ENCODE measurements around the gene LPP.

Gene LPP

GRCh38 chr3:188452158-188452772, 298.3 kb downstream of the LPP start:
- DNase-seq, result no peak

DNA sequence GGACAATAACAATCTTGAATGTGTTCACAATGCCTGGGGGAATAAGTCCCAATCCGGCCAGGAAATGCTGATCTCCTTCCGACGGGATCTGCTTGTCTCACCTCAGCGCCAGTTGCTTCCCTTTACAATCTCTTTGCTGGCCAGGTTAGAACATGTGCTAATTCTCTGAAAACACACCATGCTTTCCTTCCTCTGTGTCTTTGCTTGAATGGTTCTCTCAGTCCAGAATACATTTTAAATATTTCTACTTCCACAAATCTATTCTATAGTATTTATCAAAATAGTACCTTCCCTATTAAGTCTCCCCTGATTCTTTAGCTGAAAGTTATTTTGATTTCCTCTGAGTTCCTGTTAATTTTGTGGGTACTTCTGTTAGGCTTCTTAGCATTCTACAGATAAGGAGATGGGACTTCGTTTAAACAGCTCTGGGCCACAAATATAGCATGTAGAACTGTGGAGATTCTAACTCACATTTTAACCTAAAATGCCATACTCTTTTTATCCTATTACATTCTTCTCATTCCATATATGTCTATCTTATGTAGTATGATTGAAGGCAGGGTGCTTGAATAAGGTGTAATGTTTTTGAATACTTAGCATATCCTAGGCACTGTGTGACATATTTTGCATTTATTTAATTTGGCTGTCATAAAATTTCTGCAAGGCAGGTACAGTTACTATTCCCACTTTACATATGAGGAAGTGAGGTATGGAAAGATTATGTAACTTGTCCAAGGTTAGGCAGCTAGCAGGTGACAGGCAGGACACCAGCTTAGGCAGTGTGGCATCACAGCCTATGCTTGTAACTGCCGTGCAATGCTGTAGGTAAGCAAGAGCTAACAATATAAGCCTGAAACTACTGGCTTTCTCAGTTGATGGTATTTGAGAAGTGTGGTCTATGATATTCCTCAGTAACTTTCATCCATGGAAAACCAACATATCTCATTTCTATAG, 299.8 kb downstream of the LPP start:
- no peak for DNase-seq

GRCh38 chr3:188455748-188456147, 301.8 kb downstream of the LPP start:
- DNase-seq, result no peak

GRCh38 chr3:188458756-188459155, 304.8 kb downstream of the LPP start:
- DNase-seq, result no peak

DNA sequence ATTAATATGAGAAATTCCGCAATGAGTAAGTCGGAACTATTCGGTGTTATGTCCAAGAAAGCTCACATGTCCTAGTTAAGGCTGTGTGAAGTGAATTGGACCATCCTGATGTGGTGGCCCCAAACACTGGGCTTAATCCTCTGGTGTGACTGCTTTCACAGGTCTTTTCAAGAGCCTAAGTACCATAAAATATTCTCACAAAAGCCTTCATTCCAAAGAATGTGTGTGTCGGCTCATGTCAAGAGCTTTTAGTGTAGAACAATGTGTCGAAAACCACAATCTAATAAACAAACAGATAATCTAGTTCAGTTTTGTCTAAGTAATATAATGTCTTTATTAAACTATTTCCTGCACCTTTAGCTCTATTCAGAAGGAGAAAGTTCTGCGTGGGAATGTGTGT, 311.4 kb downstream of the LPP start:
- no peak for DNase-seq

- DNase-seq, result no peak
Measured at GRCh38 chr3:188468196-188468595, 314.2 kb downstream of the LPP start.

GRCh38 chr3:188468662-188469061, 314.7 kb downstream of the LPP start:
- no peak for DNase-seq

DNA sequence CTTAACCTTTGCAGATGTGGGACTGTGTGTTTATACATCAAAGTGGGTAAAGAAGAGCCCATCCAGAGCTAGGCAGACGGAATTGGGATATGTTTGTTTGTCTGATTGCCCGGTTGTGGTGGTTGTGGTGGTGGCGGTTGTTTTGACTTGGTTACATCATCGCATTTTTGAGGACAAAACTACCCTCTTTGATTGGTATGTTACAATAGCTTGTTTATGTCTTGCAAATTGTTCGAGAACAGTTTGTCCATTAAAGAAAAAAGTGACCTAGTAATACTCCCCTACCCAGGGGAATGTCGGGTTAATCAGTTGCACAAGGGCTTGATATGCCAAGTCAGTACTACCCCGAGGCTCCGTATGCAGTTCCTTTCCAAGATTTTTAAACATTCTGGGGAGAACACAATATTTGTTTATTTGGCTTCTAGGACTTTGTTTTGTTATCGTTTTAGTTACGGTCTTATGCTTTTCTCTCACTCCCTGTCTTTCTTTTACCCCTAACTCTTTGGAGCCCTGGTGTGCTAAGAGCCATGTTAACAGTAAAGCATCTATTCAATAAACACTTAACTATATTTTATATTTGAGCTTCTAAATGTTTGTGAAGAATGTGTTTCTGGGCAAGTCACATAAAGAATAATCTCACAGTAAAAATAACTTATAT, 315.4 kb downstream of the LPP start:
- no peak for DNase-seq

DNA sequence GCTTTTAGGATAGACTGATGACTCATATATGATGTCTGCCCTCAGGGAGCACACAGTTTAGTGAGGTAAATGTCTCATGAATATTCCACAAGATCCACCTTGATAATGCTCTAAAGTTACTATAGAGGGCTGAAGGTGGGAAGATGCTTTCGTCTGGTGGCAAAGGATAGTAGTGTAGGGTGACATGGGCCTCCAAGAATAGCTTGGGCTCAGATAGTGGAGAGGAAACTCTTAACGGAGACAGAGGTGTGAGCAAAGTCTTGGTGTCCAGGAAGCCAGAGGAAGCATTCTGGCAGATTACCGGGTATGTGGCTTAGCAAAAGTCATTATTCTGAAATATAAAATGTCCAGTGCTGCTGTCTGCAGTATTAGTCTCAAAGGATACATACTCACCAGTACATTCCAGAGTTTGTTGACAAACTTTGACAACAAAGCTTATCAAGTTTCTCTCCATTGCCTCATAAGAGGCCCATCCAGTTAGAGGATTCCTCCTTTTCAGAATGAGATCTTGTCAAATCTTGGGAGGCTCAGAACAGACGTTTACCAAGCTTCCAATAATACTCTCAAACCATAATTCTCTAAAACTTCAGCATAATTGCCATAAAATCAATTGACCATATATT, 316.7 kb downstream of the LPP start:
- no peak for DNase-seq

- DNase-seq, result no peak
Measured at GRCh38 chr3:188471723-188472122, 317.8 kb downstream of the LPP start.

- no peak for DNase-seq
Measured at GRCh38 chr3:188472336-188472735, 318.4 kb downstream of the LPP start.

DNA sequence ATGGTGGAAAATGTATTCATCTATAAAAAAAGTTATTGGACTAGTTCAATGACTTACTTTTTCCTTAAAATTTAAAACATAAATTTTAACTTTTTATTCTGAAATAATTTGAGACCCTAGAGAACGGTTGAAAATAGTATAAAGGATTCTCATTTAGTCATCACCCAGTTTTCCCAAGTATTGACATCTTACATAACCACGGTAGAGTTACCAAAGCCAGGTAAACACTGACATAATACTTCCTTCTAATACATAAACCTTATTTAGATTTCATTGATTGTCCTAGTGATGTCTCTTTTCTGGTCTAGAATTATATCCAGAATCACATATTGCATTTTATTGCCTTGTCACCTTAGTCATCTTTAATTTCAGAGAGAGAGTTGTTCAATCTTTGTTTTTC, 319.1 kb downstream of the LPP start:
- no peak for DNase-seq

- DNase-seq, result no peak
Measured at GRCh38 chr3:188473591-188474288, 319.8 kb downstream of the LPP start.

DNA sequence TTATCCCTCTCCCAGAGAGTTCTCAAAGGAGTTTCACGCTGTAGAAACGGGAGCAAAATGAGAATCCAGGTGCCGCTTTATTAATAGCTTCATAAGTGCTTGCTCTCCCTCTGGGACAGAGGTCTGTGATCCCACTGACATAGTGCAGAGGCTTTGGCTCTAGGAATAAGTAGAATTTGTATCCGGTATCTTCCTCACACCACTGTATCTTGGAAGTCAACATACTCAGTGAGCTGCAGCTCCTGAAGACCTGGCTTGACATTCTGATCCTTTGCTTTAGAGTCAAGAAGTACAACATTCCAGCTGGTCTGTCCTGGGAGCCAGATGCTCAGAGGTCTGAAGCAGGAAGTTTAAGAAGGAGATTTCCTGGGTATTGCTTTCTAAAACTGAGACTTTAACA, 323.0 kb downstream of the LPP start:
- DNase-seq, result no peak

DNA sequence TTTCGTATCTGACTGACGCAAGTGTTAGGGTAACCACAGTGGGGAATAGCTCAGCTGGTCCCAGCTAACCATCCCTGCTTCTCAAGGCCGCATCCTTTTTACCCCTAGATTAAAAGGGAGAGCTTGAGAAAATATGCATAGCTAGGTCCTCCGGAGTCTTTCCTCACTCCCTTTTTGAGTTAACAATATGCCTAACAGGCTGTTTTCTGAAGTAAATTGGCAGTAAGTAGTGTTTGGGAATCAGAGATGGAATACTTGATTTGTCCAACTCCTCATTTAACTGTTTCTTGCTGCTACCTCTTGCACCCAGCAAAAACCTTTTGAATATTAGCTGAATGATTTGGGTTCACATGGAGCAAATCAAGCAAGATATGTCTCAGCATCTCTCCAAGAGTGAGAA, 326.1 kb downstream of the LPP start:
- no peak for DNase-seq

- no peak for DNase-seq
Measured at GRCh38 chr3:188482929-188483328, 329.0 kb downstream of the LPP start.

DNA sequence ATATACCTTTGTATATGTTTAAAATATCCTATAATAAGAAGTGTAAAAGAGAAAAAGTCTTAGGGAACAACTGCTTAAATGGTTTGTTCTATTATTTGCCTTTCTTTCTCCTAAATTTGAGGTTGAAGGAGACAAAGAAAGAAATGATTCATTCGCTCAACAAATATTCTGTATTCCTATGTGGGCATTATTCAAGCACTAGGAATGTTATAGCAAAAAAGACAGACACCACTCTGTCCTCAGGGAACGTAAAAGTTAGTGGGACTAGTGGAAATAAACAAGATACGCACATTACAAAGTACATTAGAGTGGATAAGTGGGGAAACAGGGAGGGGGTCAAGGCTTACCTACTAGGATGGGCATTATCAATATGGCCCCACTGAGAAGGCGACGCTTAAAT, 332.2 kb downstream of the LPP start:
- DNase-seq, result no peak

GRCh38 chr3:188486952-188487351, 333.0 kb downstream of the LPP start:
- DNase-seq, result no peak

DNA sequence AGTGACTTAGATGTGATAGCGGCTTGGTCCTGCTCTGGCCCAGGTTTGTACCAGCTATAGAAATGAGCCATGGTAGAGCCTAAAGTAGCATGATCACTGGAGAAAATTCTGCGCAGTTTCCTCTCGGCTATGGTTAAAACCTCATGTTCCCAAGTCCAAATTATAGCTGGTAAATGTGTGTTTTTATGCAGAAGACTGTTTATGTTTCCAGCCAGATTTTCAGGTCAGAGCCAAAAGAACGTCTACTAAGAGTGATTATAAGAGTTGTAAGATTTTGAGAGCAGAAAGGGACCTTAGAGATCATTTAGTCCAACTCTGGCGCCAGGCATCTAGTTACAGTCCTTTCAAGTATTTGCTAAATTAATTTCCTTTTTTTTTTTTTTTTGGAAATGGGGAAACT, 333.7 kb downstream of the LPP start:
- no peak for DNase-seq

DNA sequence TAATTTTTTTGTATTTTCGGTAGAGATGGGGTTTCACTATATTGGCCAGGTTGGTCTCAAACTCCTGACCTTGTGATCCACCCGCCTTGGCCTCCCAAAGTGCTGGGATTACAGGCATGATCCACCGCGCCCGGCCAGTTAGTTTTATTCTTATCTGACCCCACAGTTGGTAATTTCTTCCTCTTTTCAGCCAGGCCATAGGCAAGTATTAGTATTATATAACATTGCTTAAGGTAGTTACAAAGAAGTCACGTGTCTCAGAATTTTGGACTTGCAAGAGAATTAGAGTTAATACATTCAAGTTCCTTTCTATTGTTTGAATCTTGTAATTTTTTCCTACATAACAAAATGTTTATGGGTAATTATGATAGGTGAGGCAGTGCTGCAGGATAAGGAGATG, 334.8 kb downstream of the LPP start:
- DNase-seq, result no peak

GRCh38 chr3:188489639-188490405, 335.9 kb downstream of the LPP start:
- no peak for DNase-seq

GRCh38 chr3:188490416-188490815, 336.5 kb downstream of the LPP start:
- no peak for DNase-seq
